HEK293T (cell line): ENCODE results near the gene TLE7.

Experiments used
- ARNT ChIP-seq: fragments of 450-650 bp; IDR thresholded peaks from 2 replicates; pipeline ENCODE4 v1.6.1; 2017; ENCODE audit warnings: mild to moderate bottlenecking
- BHLHE40 ChIP-seq: fragments of 450-650 bp; IDR thresholded peaks from 2 replicates; pipeline ENCODE4 v1.6.1; 2016; ENCODE audit warnings: mild to moderate bottlenecking, moderate library complexity, borderline replicate concordance
- ELF4 ChIP-seq: fragments of 450-650 bp; IDR thresholded peaks from 2 replicates; pipeline ENCODE4 v1.6.1; 2017; ENCODE audit warnings: antibody characterized with exemption
- FOXA1 ChIP-seq: fragments of 450-650 bp; IDR thresholded peaks from 2 replicates; pipeline ENCODE4 v1.6.1; 2016; ENCODE audit warnings: mild to moderate bottlenecking
- FOXK2 ChIP-seq: fragments of 450-650 bp; IDR thresholded peaks from 2 replicates; pipeline ENCODE4 v1.6.1; 2016; ENCODE audit warnings: mild to moderate bottlenecking
- FOXM1 ChIP-seq: fragments of 450-650 bp; IDR thresholded peaks from 2 replicates; pipeline ENCODE4 v1.6.1; 2017; ENCODE audit warnings: mild to moderate bottlenecking, borderline replicate concordance
- HDGF ChIP-seq: fragments of 450-650 bp; IDR thresholded peaks from 2 replicates; pipeline ENCODE4 v1.6.1; 2017; ENCODE audit warnings: antibody characterized with exemption, borderline replicate concordance
- SP1 ChIP-seq: fragments of 450-650 bp; IDR thresholded peaks from 2 replicates; pipeline ENCODE4 v1.6.1; 2017
- ZNF384 ChIP-seq: fragments of 450-650 bp; IDR thresholded peaks from 2 replicates; pipeline ENCODE4 v1.6.1; 2016

DNA sequence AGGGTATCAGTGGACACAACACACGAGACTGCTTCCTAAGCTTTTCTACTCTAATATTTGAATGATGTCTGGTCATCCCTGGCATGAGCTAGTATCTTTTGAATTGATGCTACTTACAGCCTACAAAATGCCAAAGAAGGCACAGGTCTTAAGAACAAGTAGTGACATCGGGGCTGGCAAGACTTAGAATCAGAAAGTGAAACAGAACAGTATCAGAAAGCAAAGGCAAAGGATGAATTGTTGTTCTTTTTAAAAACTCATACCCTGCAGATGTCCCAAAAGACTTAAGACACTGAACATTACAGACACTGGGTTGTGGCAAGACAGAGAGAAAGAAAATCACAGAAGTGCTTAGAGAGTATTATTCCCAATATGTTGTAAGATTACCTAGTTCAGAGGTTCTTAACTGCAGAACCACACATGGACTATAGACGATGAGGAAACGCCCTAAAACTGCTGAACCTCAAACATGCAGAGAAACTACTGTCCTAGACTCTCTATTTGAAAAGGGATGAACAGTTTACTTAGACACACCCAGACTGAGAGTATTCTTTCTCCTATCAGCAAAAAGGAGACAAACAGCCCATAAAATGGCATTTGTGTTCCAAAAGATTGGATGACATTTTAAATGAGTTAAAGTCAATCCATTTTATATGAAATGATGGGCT, 34.7 kb upstream of the TLE7 start:
- TF ChIP-seq ARNT (no peak), FOXM1 (no peak), ELF4 (no peak), BHLHE40 (no peak), FOXK2 (no peak), SP1 (no peak), ZNF384 (no peak), FOXA1 (no peak), HDGF (no peak)
